Natural killer cell (primary cell): ENCODE measurements around the gene CCDC85C. TPM values are rescaled to one million over a fixed set of nuclear protein-coding genes. Genes with fewer than 3 reads are reported as not detected.

Experiments used
- ATAC-seq, 3 donors: fragments of 150-1000 bp in 2 of 3; fragments of 200-7000 bp in 1 of 3; cut with Tn5 transposase; 1 replicate in 1 of 3; 2 replicates in 2 of 3; pipeline ENCODE4 v1.10.0; 2021; ENCODE audit warnings: mild to moderate bottlenecking in 2 of 3, moderate library complexity in 2 of 3
- DNase-seq, 2 donors: peaks; one replicate each; pipeline versions ENCODE4 v3.0.0 to v3.0.0-alpha.2; 2013 to 2021; ENCODE audit warnings: mixed read lengths in 1 of 2
- H3K27ac ChIP-seq: one replicate; pipeline ENCODE4 v1.5.1; 2013; ENCODE audit warnings: mild to moderate bottlenecking, low read length
- H3K27me3 ChIP-seq: one replicate; pipeline ENCODE4 v1.6.1; 2013; ENCODE audit warnings: low read length; ENCODE audit not compliant: control insufficient read depth, insufficient read depth
- H3K36me3 ChIP-seq: one replicate; pipeline ENCODE4 v1.6.1; 2013; ENCODE audit warnings: low read length; ENCODE audit not compliant: control insufficient read depth, insufficient read depth
- H3K4me1 ChIP-seq: one replicate; pipeline ENCODE4 v1.6.1; 2013; ENCODE audit warnings: low read length; ENCODE audit not compliant: control insufficient read depth, insufficient read depth
- H3K4me3 ChIP-seq: one replicate; pipeline ENCODE4 v1.5.1; 2013; ENCODE audit warnings: low read length
- H3K9me3 ChIP-seq: one replicate; pipeline ENCODE4 v1.6.1; 2013; ENCODE audit warnings: low read length; ENCODE audit not compliant: control insufficient read depth, insufficient read depth
- H3K27ac Mint-ChIP-seq, 2 donors: one replicate each; pipeline ENCODE4 v1.8.0; 2022; ENCODE audit warnings: mild to moderate bottlenecking in 2 of 2, mixed read lengths in 2 of 2, moderate library complexity in 1 of 2
- H3K27me3 Mint-ChIP-seq, 2 donors: one replicate each; pipeline ENCODE4 v1.8.0; 2022; ENCODE audit warnings: low read depth in 2 of 2, mixed read lengths in 2 of 2
- H3K36me3 Mint-ChIP-seq: one replicate; pipeline ENCODE4 v1.8.0; 2022; ENCODE audit warnings: mixed read lengths
- H3K4me1 Mint-ChIP-seq, 2 donors: one replicate each; pipeline ENCODE4 v1.8.0; 2022; ENCODE audit warnings: mixed read lengths in 2 of 2
- H3K4me3 Mint-ChIP-seq: one replicate; pipeline ENCODE4 v1.8.0; 2022; ENCODE audit warnings: mild to moderate bottlenecking, moderate library complexity, mixed read lengths
- H3K9me3 Mint-ChIP-seq, 2 donors: one replicate each; pipeline ENCODE4 v1.8.0; 2022; ENCODE audit warnings: mixed read lengths in 2 of 2
- WGBS: methylation state at CpG from one replicate; pipeline ENCODE4 v1.1.7; 2013; ENCODE audit warnings: missing lambda C conversion rate; ENCODE audit not compliant: insufficient coverage; 5-methylcytosine and 5-hydroxymethylcytosine counted together
- intact Hi-C: fragments of 100-400 bp; cut with micrococcal nuclease; formaldehyde crosslinking; loops from one replicate; pipeline ENCODE4 v1.14.2; 2022
- total RNA-seq, 4 donors: library from RNA; stranded (reverse); fragments of 120-200 nt in 1 of 4; gene quantifications; one replicate each; pipeline versions ENCODE4 v1.2.3 to v1.2.4, GENCODE V29; 2013 to 2022
- TF ChIP-seq, protein P1 (sequence below): fragments of 200-600 bp; IDR thresholded peaks from one replicate; pipeline ENCODE4 v1.8.0; 2022; ENCODE audit warnings: antibody characterized with exemption

CCDC85C gene
- total RNA-seq, 3 donors from 2014 or later (not counting 1 experiment from before 2014, with no cell fraction given) = 0.73 to 4.3 (median 2.8) TPM

GRCh38 chr14:99624024-99624423 is 20.0 kb upstream of the CCDC85C start:
- Mint-ChIP-seq H3K27ac (no peak overlapping the region), H3K4me3 (no peak overlapping the region), H3K27me3 (peaks cover 0 to 10% of the 10 kb centered on the region in 2 donors), H3K4me1 (peaks cover 0 to 4% of the 10 kb centered on the region in 2 donors), H3K9me3 (no peaks in the 10 kb centered on the region), H3K36me3 (no peaks in the 10 kb centered on the region)
- ATAC-seq (no peak), DNase-seq (no peak)
- H3K27me3 ChIP-seq = peaks cover 9% of the 10 kb centered on the region
- intact Hi-C loops = no loop called here
- no peaks in the 10 kb centered on the region for H3K9me3 ChIP-seq
- no peak overlapping the region for H3K27ac ChIP-seq
- 79% methylated on average over 6 of the region's 6 CpGs for WGBS
- H3K4me3 ChIP-seq = no peak overlapping the region
- peaks cover 11% of the 10 kb centered on the region for H3K4me1 ChIP-seq
- no peaks in the 10 kb centered on the region for H3K36me3 ChIP-seq
- TF ChIP-seq, protein P1, sequence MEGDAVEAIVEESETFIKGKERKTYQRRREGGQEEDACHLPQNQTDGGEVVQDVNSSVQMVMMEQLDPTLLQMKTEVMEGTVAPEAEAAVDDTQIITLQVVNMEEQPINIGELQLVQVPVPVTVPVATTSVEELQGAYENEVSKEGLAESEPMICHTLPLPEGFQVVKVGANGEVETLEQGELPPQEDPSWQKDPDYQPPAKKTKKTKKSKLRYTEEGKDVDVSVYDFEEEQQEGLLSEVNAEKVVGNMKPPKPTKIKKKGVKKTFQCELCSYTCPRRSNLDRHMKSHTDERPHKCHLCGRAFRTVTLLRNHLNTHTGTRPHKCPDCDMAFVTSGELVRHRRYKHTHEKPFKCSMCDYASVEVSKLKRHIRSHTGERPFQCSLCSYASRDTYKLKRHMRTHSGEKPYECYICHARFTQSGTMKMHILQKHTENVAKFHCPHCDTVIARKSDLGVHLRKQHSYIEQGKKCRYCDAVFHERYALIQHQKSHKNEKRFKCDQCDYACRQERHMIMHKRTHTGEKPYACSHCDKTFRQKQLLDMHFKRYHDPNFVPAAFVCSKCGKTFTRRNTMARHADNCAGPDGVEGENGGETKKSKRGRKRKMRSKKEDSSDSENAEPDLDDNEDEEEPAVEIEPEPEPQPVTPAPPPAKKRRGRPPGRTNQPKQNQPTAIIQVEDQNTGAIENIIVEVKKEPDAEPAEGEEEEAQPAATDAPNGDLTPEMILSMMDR = no peak

- Histone ChIP-seq H3K27me3 (peaks cover 9% of the 10 kb centered on the region), H3K27ac (no peak overlapping the region), H3K36me3 (no peaks in the 10 kb centered on the region), H3K9me3 (no peaks in the 10 kb centered on the region), H3K4me3 (no peak overlapping the region), H3K4me1 (peaks cover 5% of the 10 kb centered on the region)
- TF ChIP-seq, protein P1 = no peak
- no peak for DNase-seq
- intact Hi-C loops = no loop called here
- no peak for ATAC-seq
- no peak overlapping the region for H3K4me3 Mint-ChIP-seq
- WGBS = 87% methylated on average over 6 of the region's 6 CpGs
- no peak overlapping the region for H3K27ac Mint-ChIP-seq
- no peaks in the 10 kb centered on the region for H3K36me3 Mint-ChIP-seq
- H3K9me3 Mint-ChIP-seq = no peaks in the 10 kb centered on the region
- H3K27me3 Mint-ChIP-seq = peaks cover 0 to 3% of the 10 kb centered on the region in 2 donors
- H3K4me1 Mint-ChIP-seq = no peaks in the 10 kb centered on the region
Measured at GRCh38 chr14:99621948-99622347, 17.9 kb upstream of the CCDC85C start.

GRCh38 chr14:99619835-99620834 is 16.1 kb upstream of the CCDC85C start:
- DNase-seq (no peak), ATAC-seq (no peak)
- Histone ChIP-seq H3K36me3 (no peaks in the 10 kb centered on the region), H3K27ac (no peak overlapping the region), H3K9me3 (no peaks in the 10 kb centered on the region), H3K4me1 (peaks cover 5% of the 10 kb centered on the region), H3K27me3 (peaks cover 9% of the 10 kb centered on the region), H3K4me3 (no peak overlapping the region)
- H3K27me3 Mint-ChIP-seq = peaks cover 11 to 12% of the 10 kb centered on the region in 2 donors
- H3K4me3 Mint-ChIP-seq = no peak overlapping the region
- 41% methylated on average over 13 of the region's 13 CpGs for WGBS
- TF ChIP-seq, protein P1 = no peak
- no peak overlapping the region for H3K27ac Mint-ChIP-seq
- intact Hi-C loops = no loop called here
- H3K4me1 Mint-ChIP-seq = no peaks in the 10 kb centered on the region
- H3K36me3 Mint-ChIP-seq = no peaks in the 10 kb centered on the region
- H3K9me3 Mint-ChIP-seq = no peaks in the 10 kb centered on the region
